Effector CD4-positive, alpha-beta T cell (primary cell): ENCODE measurements around the gene PPT1.

Source experiments
- DNase-seq: peaks from one replicate; pipeline ENCODE4 v3.0.0-alpha.2; 2020

PPT1 gene

DNA sequence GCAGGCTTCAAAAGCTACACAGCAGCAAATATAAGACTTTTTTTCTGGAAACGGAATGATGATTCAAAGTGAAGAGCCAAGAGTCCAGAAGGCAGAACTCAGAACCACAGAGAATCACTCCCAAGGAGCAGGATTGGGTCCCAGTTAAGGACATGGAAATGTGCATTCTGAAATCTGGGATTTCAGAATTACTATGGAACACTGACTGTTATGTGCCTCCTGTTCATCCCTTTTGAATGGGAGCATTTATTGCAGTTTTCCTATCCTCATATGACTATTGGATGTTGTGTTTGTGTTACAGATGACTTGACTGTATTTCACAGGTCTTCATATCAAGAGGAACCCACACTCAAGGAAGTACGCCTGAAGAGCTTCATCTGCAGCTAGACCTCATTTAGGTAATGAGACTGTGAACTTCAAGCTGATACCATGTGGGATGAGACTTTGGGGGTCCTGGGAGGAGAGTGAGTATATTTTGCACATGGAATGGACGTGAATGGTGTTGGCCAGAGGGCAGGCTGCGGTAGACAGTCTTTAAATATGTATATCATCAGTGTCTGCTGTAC lies 73.6 kb downstream of the PPT1 start:
- no peak for DNase-seq
